ENCODE results near the gene ADAP1.

DNA sequence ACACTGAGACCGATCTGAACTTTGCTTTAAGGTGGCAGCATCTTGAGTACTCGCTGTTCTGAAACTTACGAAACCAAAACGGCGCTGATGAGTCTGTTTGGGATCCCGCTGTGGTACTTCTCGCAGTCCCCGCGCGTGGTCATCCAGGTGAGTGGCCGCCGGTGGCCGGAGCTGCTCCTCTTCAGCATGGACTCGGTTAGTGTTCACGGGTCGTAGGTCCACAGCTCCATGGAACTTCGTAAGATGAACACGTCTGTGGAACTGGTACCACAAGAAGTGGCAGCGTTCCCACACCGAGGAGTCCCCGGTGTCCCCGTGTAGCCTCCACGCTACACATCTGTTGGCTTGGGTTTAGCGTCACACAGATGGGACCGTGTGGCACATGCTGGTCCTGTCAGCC, 88.6 kb downstream of the ADAP1 start:
- TF ChIP-seq, protein P1, sequence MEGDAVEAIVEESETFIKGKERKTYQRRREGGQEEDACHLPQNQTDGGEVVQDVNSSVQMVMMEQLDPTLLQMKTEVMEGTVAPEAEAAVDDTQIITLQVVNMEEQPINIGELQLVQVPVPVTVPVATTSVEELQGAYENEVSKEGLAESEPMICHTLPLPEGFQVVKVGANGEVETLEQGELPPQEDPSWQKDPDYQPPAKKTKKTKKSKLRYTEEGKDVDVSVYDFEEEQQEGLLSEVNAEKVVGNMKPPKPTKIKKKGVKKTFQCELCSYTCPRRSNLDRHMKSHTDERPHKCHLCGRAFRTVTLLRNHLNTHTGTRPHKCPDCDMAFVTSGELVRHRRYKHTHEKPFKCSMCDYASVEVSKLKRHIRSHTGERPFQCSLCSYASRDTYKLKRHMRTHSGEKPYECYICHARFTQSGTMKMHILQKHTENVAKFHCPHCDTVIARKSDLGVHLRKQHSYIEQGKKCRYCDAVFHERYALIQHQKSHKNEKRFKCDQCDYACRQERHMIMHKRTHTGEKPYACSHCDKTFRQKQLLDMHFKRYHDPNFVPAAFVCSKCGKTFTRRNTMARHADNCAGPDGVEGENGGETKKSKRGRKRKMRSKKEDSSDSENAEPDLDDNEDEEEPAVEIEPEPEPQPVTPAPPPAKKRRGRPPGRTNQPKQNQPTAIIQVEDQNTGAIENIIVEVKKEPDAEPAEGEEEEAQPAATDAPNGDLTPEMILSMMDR (IDR thresholded peaks at IDR 0.05), result no peak
- TF ChIP-seq EP300 (IDR thresholded peaks at IDR 0.05), result no peak
- no peak for TF ChIP-seq POLR2A (IDR thresholded peaks at IDR 0.05; ENCODE audit: low read depth)
- no peak for TF ChIP-seq POLR2AphosphoS5 (IDR thresholded peaks at IDR 0.05)
